Measurements from ENCODE around the gene TAS2R46.
"Not testable (repeated sequence)": the region's sequence is repeated elsewhere in the genome, so short reads cannot be mapped to it uniquely, and the experiment has no call there.

Gene TAS2R46

GRCh38 chr12:11033959-11034358 is 28.1 kb downstream of the TAS2R46 start:
- not testable (repeated sequence) for DNase-seq (ENCODE audit: low read depth in 3 of 3)

GRCh38 chr12:11031307-11031706 is 30.8 kb downstream of the TAS2R46 start, which contains the start of gene TAS2R31:
TAS2R31 (minus strand) TSS chr12:11031407; CDS start chr12:11031335, 72 bp downstream.
- DNase-seq (ENCODE audit: low read depth in 3 of 3), result no peak

- no peak for DNase-seq (ENCODE audit: low read depth in 3 of 3)
These were observed 36.0 kb downstream of the TAS2R46 start for GRCh38 chr12:11026118-11026517.

DNA sequence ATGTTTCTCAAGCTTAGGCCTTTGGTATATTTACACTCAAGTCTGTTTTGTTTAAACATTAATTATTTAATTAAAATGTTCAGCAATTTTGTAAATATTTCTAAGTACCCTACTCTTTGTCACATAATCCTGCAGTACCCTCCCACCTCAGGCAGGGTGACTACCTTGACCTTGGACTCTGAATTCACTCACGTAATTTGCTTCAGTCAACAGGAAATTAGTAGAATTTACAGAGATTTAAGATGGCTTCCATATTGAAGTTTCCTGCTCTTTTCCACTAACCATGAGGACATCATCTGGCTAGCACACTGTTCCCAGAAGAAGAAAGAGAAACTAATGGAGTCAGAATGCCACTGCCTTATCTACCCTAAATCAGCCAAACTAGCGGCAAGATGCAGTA is 38.7 kb downstream of the TAS2R46 start:
- no peak for DNase-seq (ENCODE audit: low read depth in 3 of 3)

GRCh38 chr12:11022520-11022919 is 39.6 kb downstream of the TAS2R46 start, which contains the start of gene TAS2R19:
TAS2R19 (minus strand) TSS chr12:11022620; CDS start chr12:11022571, 49 bp downstream.
- DNase-seq (ENCODE audit: low read depth in 3 of 3), result no peak

DNA sequence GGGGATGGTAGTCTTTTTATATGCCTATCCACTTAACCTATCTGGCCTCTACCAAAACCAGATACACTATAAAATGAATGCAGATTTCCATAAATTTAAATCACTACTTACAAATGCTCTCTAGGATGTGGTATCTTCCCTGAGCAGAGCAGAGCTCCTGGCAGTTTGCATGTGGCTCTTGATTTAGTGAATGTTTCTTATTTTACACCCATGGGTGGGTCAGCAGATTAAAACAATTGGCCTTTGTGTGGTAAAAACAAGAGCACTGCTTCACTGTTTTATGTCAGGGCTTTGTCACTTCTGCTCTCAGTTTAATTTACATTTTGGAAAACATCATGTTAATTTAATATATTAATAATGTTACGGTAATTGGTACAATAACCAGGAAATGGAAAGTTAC is 45.2 kb downstream of the TAS2R46 start:
- no peak for DNase-seq (ENCODE audit: low read depth in 3 of 3)

- no peak for DNase-seq (ENCODE audit: low read depth in 3 of 3)
These were observed 46.2 kb downstream of the TAS2R46 start for GRCh38 chr12:11015775-11016430.

DNA sequence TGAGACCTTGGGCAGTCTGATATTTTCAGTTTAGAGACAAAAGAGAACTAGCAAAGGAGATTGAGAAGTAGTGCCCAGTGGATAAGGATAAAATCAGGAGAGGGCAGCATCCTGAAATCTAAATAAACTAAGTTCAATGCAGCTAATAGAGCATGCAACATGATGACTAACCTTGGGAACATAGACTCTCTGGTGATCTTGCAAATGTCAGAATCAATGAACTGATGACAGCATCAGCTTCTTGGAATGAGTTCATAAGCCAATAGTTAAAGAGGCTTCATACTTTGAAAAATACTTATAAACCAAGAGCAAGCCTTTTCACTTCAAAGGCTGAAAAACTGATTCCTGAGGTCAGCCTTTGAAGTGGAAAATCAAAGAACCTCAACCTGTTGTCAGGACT is 47.9 kb downstream of the TAS2R46 start:
- no peak for DNase-seq (ENCODE audit: low read depth in 3 of 3)

All from stimulated activated CD4-positive, alpha-beta T cell treated with anti-CD3 and anti-CD28 coated beads, TNF-alpha, amount 100 ng/mL, for 4 hours (primary cell).